C4-2B (cell line): Measurements from ENCODE around the gene VAC14.

ENCODE experiments used
- ZFX ChIP-seq: fragments of 450-650 bp; IDR thresholded peaks from 2 replicates; pipeline ENCODE4 v1.6.1; 2017
- TF ChIP-seq, protein P1 (sequence below): fragments of 450-650 bp; conservative IDR thresholded peaks from 2 replicates; pipeline ENCODE4 v1.5.1; 2017; ENCODE audit warnings: mild to moderate bottlenecking

DNA sequence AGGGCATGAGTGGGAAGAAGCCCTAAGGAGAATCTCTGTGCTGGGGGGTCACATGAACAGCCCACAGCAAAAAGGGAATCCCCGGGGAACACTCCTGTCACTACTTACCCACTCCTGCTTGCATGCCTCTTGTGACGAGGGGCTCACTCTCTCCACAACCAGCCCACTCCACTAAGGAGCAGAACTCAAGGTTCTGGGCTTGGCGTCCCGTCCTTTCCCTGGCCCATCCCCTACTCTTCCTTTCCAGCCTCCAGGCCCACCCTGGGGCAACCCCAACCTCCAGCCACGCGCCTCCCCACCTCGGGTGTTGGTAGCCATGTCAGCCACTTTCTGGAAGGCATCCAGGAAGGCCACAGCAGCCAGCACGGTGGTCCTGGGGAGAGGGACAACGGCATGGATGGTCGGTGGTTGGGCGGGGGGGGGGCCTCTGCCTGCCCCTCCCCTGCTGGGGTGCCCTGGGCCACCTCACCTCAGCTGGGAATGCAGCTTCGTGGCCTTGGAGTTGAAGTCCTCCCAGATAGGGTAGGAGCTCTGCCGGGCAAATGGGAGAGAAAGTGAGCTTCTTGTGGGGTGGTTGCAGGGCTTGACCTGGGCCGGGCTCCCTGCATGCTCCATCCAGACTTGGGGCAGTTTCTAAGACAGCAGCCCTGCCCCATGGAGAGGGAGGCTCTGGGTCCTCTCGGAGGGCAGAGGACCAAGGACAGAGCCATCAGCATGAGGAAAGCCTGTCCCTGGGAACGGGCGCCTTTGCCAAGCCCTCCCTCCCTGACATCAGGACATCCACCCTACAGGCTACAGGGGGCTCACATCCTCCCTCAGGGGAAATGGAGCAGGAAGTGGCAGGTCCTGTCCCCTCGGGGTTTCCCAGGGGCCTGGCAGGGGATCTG lies 120.2 kb downstream of the VAC14 start:
- TF ChIP-seq, protein P1, sequence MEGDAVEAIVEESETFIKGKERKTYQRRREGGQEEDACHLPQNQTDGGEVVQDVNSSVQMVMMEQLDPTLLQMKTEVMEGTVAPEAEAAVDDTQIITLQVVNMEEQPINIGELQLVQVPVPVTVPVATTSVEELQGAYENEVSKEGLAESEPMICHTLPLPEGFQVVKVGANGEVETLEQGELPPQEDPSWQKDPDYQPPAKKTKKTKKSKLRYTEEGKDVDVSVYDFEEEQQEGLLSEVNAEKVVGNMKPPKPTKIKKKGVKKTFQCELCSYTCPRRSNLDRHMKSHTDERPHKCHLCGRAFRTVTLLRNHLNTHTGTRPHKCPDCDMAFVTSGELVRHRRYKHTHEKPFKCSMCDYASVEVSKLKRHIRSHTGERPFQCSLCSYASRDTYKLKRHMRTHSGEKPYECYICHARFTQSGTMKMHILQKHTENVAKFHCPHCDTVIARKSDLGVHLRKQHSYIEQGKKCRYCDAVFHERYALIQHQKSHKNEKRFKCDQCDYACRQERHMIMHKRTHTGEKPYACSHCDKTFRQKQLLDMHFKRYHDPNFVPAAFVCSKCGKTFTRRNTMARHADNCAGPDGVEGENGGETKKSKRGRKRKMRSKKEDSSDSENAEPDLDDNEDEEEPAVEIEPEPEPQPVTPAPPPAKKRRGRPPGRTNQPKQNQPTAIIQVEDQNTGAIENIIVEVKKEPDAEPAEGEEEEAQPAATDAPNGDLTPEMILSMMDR = no peak
- TF ChIP-seq ZFX = no peak
